AG09309 (cell line): ENCODE data around the gene CARHSP1.
"Not testable (repeated sequence)": the region's sequence is repeated elsewhere in the genome, so short reads cannot be mapped to it uniquely, and the experiment has no call there.

Experiments used
- DNase-seq: peaks from one replicate; pipeline ENCODE4 v3.0.0-alpha.2; 2010; ENCODE audit warnings: low read depth
- H3K4me3 ChIP-seq: 2 replicates; pipeline ENCODE4 v1.5.1; 2011; ENCODE audit warnings: mild to moderate bottlenecking, low read depth, low read length, moderate library complexity; ENCODE audit not compliant: control insufficient read depth
- CTCF ChIP-seq: IDR thresholded peaks from 2 replicates; pipeline ENCODE4 v1.5.1; 2011; ENCODE audit warnings: mild to moderate bottlenecking, low read depth, low read length, inconsistent platforms; ENCODE audit not compliant: insufficient read depth, control insufficient read depth; ENCODE audit errors: missing control alignments

CARHSP1 gene

GRCh38 chr16:8807189-8807588 lies 61.6 kb downstream of the CARHSP1 start:
- no peak for DNase-seq
- no peak overlapping the region for H3K4me3 ChIP-seq

GRCh38 chr16:8806272-8806983 lies 62.4 kb downstream of the CARHSP1 start:
- H3K4me3 ChIP-seq: no peak overlapping the region
- no peak for TF ChIP-seq CTCF
- DNase-seq: no peak

More at GRCh38 chr16:8807189-8807588, 61.6 kb downstream of the CARHSP1 start:
- no peak for TF ChIP-seq CTCF

GRCh38 chr16:8804313-8804712 lies 64.5 kb downstream of the CARHSP1 start:
- H3K4me3 ChIP-seq: no peak overlapping the region
- DNase-seq: no peak
- TF ChIP-seq CTCF: no peak

- H3K4me3 ChIP-seq, DNase-seq: not testable (repeated sequence)
Measured at GRCh38 chr16:8803733-8804132, 65.1 kb downstream of the CARHSP1 start.
